Measurements from ENCODE around the gene OBP2B. TPM values are rescaled to one million over a fixed set of nuclear protein-coding genes. Genes with fewer than 3 reads are reported as not detected.
A peak's percentile ranks its signal among the peaks of the same experiment; 100 is the strongest.

OBP2B gene
- polyA plus RNA-seq, 2 of the 4 experiments (the other 2 are of a cell fraction), result not detected

- DNase-seq (ENCODE audit: low read depth in 1 of 2, low spot score in 1 of 2), result no peak
- Histone ChIP-seq H3K4me3 (no peak overlapping the region), H3K4me1 (no peaks in the 10 kb centered on the region), H3K9me3 (no peaks in the 10 kb centered on the region), H3K27ac (no peak overlapping the region), H3K4me2 (no peak overlapping the region)
- TF ChIP-seq MAFK (IDR thresholded peaks at IDR 0.05; ENCODE audit: partially characterized antibody), result no peak
- ChIA-PET CTCF (interaction anchor here (0.8 to 4.2 kb wide), 5 partner anchors 8 to 61 kb away, joined by 3 to 24 read pairs (median 6); no protein-coding TSS in a partner anchor), POLR2A (no interaction called here)
- no peak for ATAC-seq
- no peak for FAIRE-seq
- WGBS (ENCODE audit: missing lambda C conversion rate), result 78% methylated on average over 5 of the region's 6 CpGs
Measured at GRCh38 chr9:133246991-133247390, 37.9 kb upstream of the OBP2B start.

GRCh38 chr9:133246562-133246961 is 37.5 kb upstream of the OBP2B start:
- no peak for FAIRE-seq
- ChIA-PET POLR2A (no interaction called here), CTCF (interaction anchor here (0.8 to 4.2 kb wide), 5 partner anchors 7 to 60 kb away, joined by 3 to 24 read pairs (median 6); no protein-coding TSS in a partner anchor)
- no peaks in the 10 kb centered on the region for H3K9me3 ChIP-seq
- ATAC-seq, result no peak; a peak in 1 of 6 replicates
- no peak for TF ChIP-seq ZSCAN20 (CRISPR knock-in tag; IDR thresholded peaks at IDR 0.05)
- TF ChIP-seq RNF2 (IDR thresholded peaks at IDR 0.05; ENCODE audit: borderline replicate concordance, low read depth), result no peak
- no peak for TF ChIP-seq FOSB (CRISPR knock-in tag; IDR thresholded peaks at IDR 0.05)
- no peak for TF ChIP-seq HDAC2 (IDR thresholded peaks at IDR 0.05)
- WGBS (ENCODE audit: missing lambda C conversion rate), result 78% methylated on average over 14 of the region's 16 CpGs
- H3K4me3 ChIP-seq, result no peak overlapping the region
- no peak overlapping the region for H3K27ac ChIP-seq
- H3K4me1 ChIP-seq, result no peaks in the 10 kb centered on the region
- H3K4me2 ChIP-seq, result no peak overlapping the region
- DNase-seq (ENCODE audit: low read depth in 1 of 2, low spot score in 1 of 2), result no peak

- Histone ChIP-seq H3K4me1 (peaks cover 5% of the 10 kb centered on the region; the same call in 1 of the 3 replicates), H3K27ac (no peak overlapping the region), H3K4me3 (no peak overlapping the region), H3K4me2 (no peak overlapping the region), H3K9me3 (no peaks in the 10 kb centered on the region)
- no peak for DNase-seq (ENCODE audit: low read depth in 1 of 2, low spot score in 1 of 2)
- ChIA-PET CTCF (interaction anchor here (0.7 to 1.3 kb wide), 3 partner anchors 14 to 65 kb away, joined by 3 to 5 read pairs (median 4); no protein-coding TSS in a partner anchor), POLR2A (interaction anchor here (0.6 kb wide), 1 partner anchor 655 kb away, joined by 5 read pairs; no protein-coding TSS in a partner anchor)
- FAIRE-seq, result no peak
- 63% methylated on average over 8 of the region's 8 CpGs for WGBS (ENCODE audit: missing lambda C conversion rate)
- TF ChIP-seq REST (IDR thresholded peaks at IDR 0.05), result no peak
- peak; percentile 56 for TF ChIP-seq MAFK (IDR thresholded peaks at IDR 0.05; ENCODE audit: partially characterized antibody)
- ATAC-seq, result no peak
Measured at GRCh38 chr9:133242991-133243390, 33.9 kb upstream of the OBP2B start.

DNA sequence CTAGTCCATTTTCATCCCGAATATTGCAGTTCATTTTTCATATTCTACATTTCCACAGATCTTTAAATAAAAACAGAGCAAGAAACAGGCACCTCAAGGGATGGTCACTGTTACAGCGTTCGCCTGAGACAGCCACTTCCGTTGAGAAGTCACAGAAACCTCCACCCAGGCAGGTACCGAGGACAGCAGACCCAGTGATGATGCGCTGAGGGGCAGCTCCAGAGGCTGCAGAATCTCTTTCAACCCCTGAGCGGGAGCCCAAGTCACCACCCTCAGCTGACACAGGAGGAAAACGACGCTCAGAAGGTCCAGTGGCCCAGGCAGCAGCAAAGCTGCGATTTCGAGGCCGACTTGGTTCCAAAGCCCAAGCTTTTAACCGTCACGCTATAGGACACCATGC is 33.2 kb upstream of the OBP2B start:
- ATAC-seq (no peak), DNase-seq (ENCODE audit: low read depth in 1 of 2, low spot score in 1 of 2) (no peak), FAIRE-seq (no peak)
- WGBS (ENCODE audit: missing lambda C conversion rate), result 80% methylated on average over 14 of the region's 14 CpGs
- POLR2A ChIA-PET, result no interaction called here
- Histone ChIP-seq H3K9me3 (no peaks in the 10 kb centered on the region), H3K4me1 (peaks cover 5% of the 10 kb centered on the region; the same call in 1 of the 3 replicates), H3K4me2 (no peak overlapping the region), H3K4me3 (no peak overlapping the region), H3K27ac (no peak overlapping the region)
- CTCF ChIA-PET, result interaction anchor here (1.3 kb wide), 1 partner anchor 56 kb away, joined by 5 read pairs; no protein-coding TSS in a partner anchor
- no peak for TF ChIP-seq NR3C1 (IDR thresholded peaks at IDR 0.05)
- TF ChIP-seq, protein P1, sequence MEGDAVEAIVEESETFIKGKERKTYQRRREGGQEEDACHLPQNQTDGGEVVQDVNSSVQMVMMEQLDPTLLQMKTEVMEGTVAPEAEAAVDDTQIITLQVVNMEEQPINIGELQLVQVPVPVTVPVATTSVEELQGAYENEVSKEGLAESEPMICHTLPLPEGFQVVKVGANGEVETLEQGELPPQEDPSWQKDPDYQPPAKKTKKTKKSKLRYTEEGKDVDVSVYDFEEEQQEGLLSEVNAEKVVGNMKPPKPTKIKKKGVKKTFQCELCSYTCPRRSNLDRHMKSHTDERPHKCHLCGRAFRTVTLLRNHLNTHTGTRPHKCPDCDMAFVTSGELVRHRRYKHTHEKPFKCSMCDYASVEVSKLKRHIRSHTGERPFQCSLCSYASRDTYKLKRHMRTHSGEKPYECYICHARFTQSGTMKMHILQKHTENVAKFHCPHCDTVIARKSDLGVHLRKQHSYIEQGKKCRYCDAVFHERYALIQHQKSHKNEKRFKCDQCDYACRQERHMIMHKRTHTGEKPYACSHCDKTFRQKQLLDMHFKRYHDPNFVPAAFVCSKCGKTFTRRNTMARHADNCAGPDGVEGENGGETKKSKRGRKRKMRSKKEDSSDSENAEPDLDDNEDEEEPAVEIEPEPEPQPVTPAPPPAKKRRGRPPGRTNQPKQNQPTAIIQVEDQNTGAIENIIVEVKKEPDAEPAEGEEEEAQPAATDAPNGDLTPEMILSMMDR (IDR thresholded peaks at IDR 0.05), result no peak
- TF ChIP-seq ATOH8 (CRISPR knock-in tag; IDR thresholded peaks at IDR 0.05; ENCODE audit: low read depth), result no peak
- no peak for TF ChIP-seq CHD4 (IDR thresholded peaks at IDR 0.05; ENCODE audit: borderline replicate concordance)
- no peak for TF ChIP-seq NPAS2 (CRISPR knock-in tag; IDR thresholded peaks at IDR 0.05; ENCODE audit: borderline replicate concordance)
- TF ChIP-seq BHLHE40 (IDR thresholded peaks at IDR 0.05; ENCODE audit: low read depth, low read length), result no peak
- no peak for TF ChIP-seq SREBF2 (IDR thresholded peaks at IDR 0.05)
- TF ChIP-seq, protein P2, sequence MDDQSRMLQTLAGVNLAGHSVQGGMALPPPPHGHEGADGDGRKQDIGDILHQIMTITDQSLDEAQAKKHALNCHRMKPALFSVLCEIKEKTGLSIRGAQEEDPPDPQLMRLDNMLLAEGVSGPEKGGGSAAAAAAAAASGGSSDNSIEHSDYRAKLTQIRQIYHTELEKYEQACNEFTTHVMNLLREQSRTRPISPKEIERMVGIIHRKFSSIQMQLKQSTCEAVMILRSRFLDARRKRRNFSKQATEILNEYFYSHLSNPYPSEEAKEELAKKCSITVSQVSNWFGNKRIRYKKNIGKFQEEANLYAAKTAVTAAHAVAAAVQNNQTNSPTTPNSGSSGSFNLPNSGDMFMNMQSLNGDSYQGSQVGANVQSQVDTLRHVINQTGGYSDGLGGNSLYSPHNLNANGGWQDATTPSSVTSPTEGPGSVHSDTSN (IDR thresholded peaks at IDR 0.05), result no peak
- no peak for TF ChIP-seq TP53 (CRISPR knock-in tag; IDR thresholded peaks at IDR 0.05)
- TF ChIP-seq RFX5 (IDR thresholded peaks at IDR 0.05), result no peak
- no peak for TF ChIP-seq HES2 (IDR thresholded peaks at IDR 0.05)
- no peak for TF ChIP-seq RCOR1 (IDR thresholded peaks at IDR 0.05; ENCODE audit: low read depth, low read length)
- TF ChIP-seq HOXA7 (CRISPR knock-in tag; IDR thresholded peaks at IDR 0.05), result no peak
- TF ChIP-seq PHF8 (IDR thresholded peaks at IDR 0.05; ENCODE audit: borderline replicate concordance, low read depth), result no peak
- no peak for TF ChIP-seq RAD21 (conservative IDR thresholded peaks at IDR 0.05 in 1 of 2, IDR thresholded peaks at IDR 0.05 in 1 of 2)
- no peak for TF ChIP-seq EHMT2 (IDR thresholded peaks at IDR 0.05; ENCODE audit: low read depth)
- no peak for TF ChIP-seq CHD2 (IDR thresholded peaks at IDR 0.05; ENCODE audit: low read length, partially characterized antibody)
- TF ChIP-seq POLR2A (IDR thresholded peaks at IDR 0.05; ENCODE audit: low read length), result no peak
